Gastroesophageal sphincter (tissue), 4 donors: ENCODE data around the gene SNX15. TPM values are rescaled to one million over a fixed set of nuclear protein-coding genes. Genes with fewer than 3 reads are reported as not detected.

Experiments used
- ATAC-seq: fragments of 150-250 bp; one replicate; pipeline ENCODE4 v1.9.1; 2016; ENCODE audit warnings: mild to moderate bottlenecking, moderate library complexity
- H3K27ac ChIP-seq, 4 donors: fragments of 200-600 bp; sonication (generic) in 3 of 4; 1 replicate in 3 of 4; 2 replicates in 1 of 4; pipeline ENCODE4 v1.5.1; 2016 to 2019
- H3K27me3 ChIP-seq: fragments of 200-600 bp; sonication (generic); one replicate; pipeline ENCODE4 v1.5.1; 2019
- H3K36me3 ChIP-seq, 2 donors: fragments of 200-600 bp; sonication (generic); one replicate each; pipeline ENCODE4 v1.5.1; 2019; ENCODE audit warnings: control low read depth in 1 of 2
- H3K4me1 ChIP-seq, 3 donors: fragments of 200-600 bp; sonication (generic); 1 replicate in 2 of 3; 2 replicates in 1 of 3; pipeline ENCODE4 v1.5.1; 2016 to 2019; ENCODE audit warnings: control low read depth in 2 of 3
- H3K4me3 ChIP-seq, 2 donors: fragments of 200-600 bp; sonication (generic); one replicate each; pipeline ENCODE4 v1.5.1; 2019; ENCODE audit warnings: mild to moderate bottlenecking in 1 of 2, moderate library complexity in 1 of 2
- H3K9me3 ChIP-seq, 3 donors: fragments of 200-600 bp; sonication (generic); one replicate each; pipeline ENCODE4 v1.5.1; 2017 to 2019; ENCODE audit warnings: control low read depth in 2 of 3
- CTCF ChIP-seq, 4 experiments: fragments of 200-600 bp in 2 of 4; fragments of 450-650 bp in 2 of 4; sonication (generic) in 1 of 4; IDR thresholded peaks; one replicate each; pipeline ENCODE4 v1.5.1; 2017 to 2019; ENCODE audit warnings: antibody characterized with exemption in 4 of 4, mild to moderate bottlenecking in 2 of 4, moderate library complexity in 2 of 4
- EP300 ChIP-seq: sonication (generic); formaldehyde crosslinking; IDR thresholded peaks from one replicate; pipeline ENCODE4 v1.6.1; 2017; ENCODE audit warnings: antibody characterized with exemption, mild to moderate bottlenecking
- POLR2A ChIP-seq, 2 donors: fragments of 450-650 bp; IDR thresholded peaks; one replicate each; pipeline ENCODE4 v1.6.1; 2017; ENCODE audit warnings: antibody characterized with exemption in 2 of 2, mild to moderate bottlenecking in 2 of 2, moderate library complexity in 1 of 2
- POLR2AphosphoS5 ChIP-seq: sonication (generic); formaldehyde crosslinking; IDR thresholded peaks from one replicate; pipeline ENCODE4 v1.6.1; 2017; ENCODE audit warnings: antibody characterized with exemption
- WGBS, 2 donors: methylation state at CpG; one replicate each; pipeline ENCODE4 v1.1.5; 2018; ENCODE audit warnings: low coverage in 1 of 2; 5-methylcytosine and 5-hydroxymethylcytosine counted together
- total RNA-seq, 4 donors: library from RNA; depleted of rRNA; stranded (reverse); fragments of >200 nt; gene quantifications; one replicate each; pipeline ENCODE4 v1.1.0, GENCODE V29; 2016

SNX15 gene
- total RNA-seq, 4 donors from 2014 or later: 23.6 to 42.5 (median 30.1) TPM

- Histone ChIP-seq H3K36me3 (no peaks in the 10 kb centered on the region), H3K4me3 (no peak overlapping the region), H3K27ac (no peak overlapping the region), H3K4me1 (no peaks in the 10 kb centered on the region), H3K9me3 (no peaks in the 10 kb centered on the region), H3K27me3 (peaks cover 8% of the 10 kb centered on the region)
- no peak for ATAC-seq
- no CpG with 5 or more reads among the region's 13 CpGs for WGBS, 2 donors
- TF ChIP-seq CTCF (IDR thresholded peaks at IDR 0.05) (no peak), EP300 (no peak), POLR2AphosphoS5 (no peak), POLR2A (IDR thresholded peaks at IDR 0.05) (no peak)
Observed at GRCh38 chr11:65058012-65058411, 30.8 kb downstream of the SNX15 start.

GRCh38 chr11:65058419-65059054 lies 31.3 kb downstream of the SNX15 start, which contains the start of gene NAALADL1:
NAALADL1 (minus strand) TSS chr11:65058553; CDS start chr11:65058521, 32 bp downstream.
- ATAC-seq: no peak

GRCh38 chr11:65059523-65059922 lies 32.3 kb downstream of the SNX15 start:
- WGBS, 2 donors: 43% methylated on average over 3 of the region's 3 CpGs; no CpG with 5 or more reads in 1 of the 2 donors
- H3K27me3 ChIP-seq: no peaks in the 10 kb centered on the region
- no peak for TF ChIP-seq POLR2AphosphoS5
- TF ChIP-seq CTCF (IDR thresholded peaks at IDR 0.05): no peak
- TF ChIP-seq EP300: no peak
- no peak for TF ChIP-seq POLR2A (IDR thresholded peaks at IDR 0.05)

More at GRCh38 chr11:65058419-65059054, 31.3 kb downstream of the SNX15 start, which contains the start of gene NAALADL1:
- Histone ChIP-seq H3K27ac (no peak within 1 kb of the TSS), H3K4me3 (no peak within 1 kb of the TSS), H3K9me3 (no peaks in the 10 kb centered on the region), H3K27me3 (peaks cover 3% of the 10 kb centered on the region), H3K4me1 (no peaks in the 10 kb centered on the region), H3K36me3 (no peaks in the 10 kb centered on the region)
- TF ChIP-seq POLR2AphosphoS5 (no peak), EP300 (no peak), CTCF (IDR thresholded peaks at IDR 0.05) (no peak), POLR2A (IDR thresholded peaks at IDR 0.05) (no peak)
- WGBS, 2 donors: 98% methylated on average over 4 of the region's 8 CpGs; no CpG with 5 or more reads in 1 of the 2 donors

GRCh38 chr11:65059959-65060824 lies 33.0 kb downstream of the SNX15 start:
- no peak overlapping the region for H3K4me3 ChIP-seq
- no peaks in the 10 kb centered on the region for H3K9me3 ChIP-seq
- H3K27ac ChIP-seq: no peak overlapping the region
- H3K4me1 ChIP-seq: no peaks in the 10 kb centered on the region
- H3K27me3 ChIP-seq: no peaks in the 10 kb centered on the region
- 44% methylated on average over 3 of the region's 10 CpGs; no CpG with 5 or more reads in 1 of the 2 donors for WGBS, 2 donors
- no peak for ATAC-seq
- no peaks in the 10 kb centered on the region for H3K36me3 ChIP-seq
- TF ChIP-seq POLR2A (IDR thresholded peaks at IDR 0.05) (no peak), EP300 (no peak), CTCF (IDR thresholded peaks at IDR 0.05) (no peak), POLR2AphosphoS5 (no peak)

More at GRCh38 chr11:65059523-65059922, 32.3 kb downstream of the SNX15 start:
- Histone ChIP-seq H3K4me1 (no peaks in the 10 kb centered on the region), H3K36me3 (no peaks in the 10 kb centered on the region), H3K4me3 (no peak overlapping the region), H3K27ac (no peak overlapping the region), H3K9me3 (no peaks in the 10 kb centered on the region)
- ATAC-seq: no peak
